Heart left ventricle (tissue), 16 donors: ENCODE results near the gene VWA5B1. TPM values are rescaled to one million over a fixed set of nuclear protein-coding genes. Genes with fewer than 3 reads are reported as not detected.

Source experiments
- ATAC-seq, 4 donors: fragments of 200-7000 bp; cut with Tn5 transposase; one replicate each; pipeline ENCODE4 v1.9.1; 2020 to 2022; ENCODE audit warnings: moderate library complexity in 4 of 4, mild to moderate bottlenecking in 3 of 4, moderate number of reproducible peaks in 1 of 4
- DNase-seq, 5 donors: peaks; one replicate each; pipeline ENCODE4 v3.0.0-alpha.2; 2020
- H3K27ac ChIP-seq, 12 donors: fragments of 200-600 bp; sonication (generic) in 4 of 12; one replicate each; pipeline versions ENCODE4 v1.5.0 to v1.8.0; 2016 to 2022; ENCODE audit warnings: mild to moderate bottlenecking in 2 of 12
- H3K27me3 ChIP-seq, 9 donors: fragments of 200-600 bp; sonication (generic) in 2 of 9; one replicate each; pipeline versions ENCODE4 v1.5.1 to v1.8.0; 2016 to 2022; ENCODE audit warnings: mild to moderate bottlenecking in 3 of 9
- H3K36me3 ChIP-seq, 9 donors: fragments of 200-600 bp; sonication (generic) in 2 of 9; one replicate each; pipeline versions ENCODE4 v1.5.0 to v1.8.0; 2018 to 2022; ENCODE audit warnings: mild to moderate bottlenecking in 2 of 9
- H3K4me1 ChIP-seq, 12 donors: fragments of 200-600 bp; sonication (generic) in 4 of 12; one replicate each; pipeline versions ENCODE4 v1.5.0 to v1.8.0; 2016 to 2022; ENCODE audit warnings: mild to moderate bottlenecking in 3 of 12
- H3K4me3 ChIP-seq, 12 donors: fragments of 200-600 bp; sonication (generic) in 4 of 12; one replicate each; pipeline versions ENCODE4 v1.5.0 to v1.8.0; 2017 to 2022; ENCODE audit warnings: mild to moderate bottlenecking in 9 of 12, moderate library complexity in 4 of 12
- H3K9me3 ChIP-seq, 12 donors: fragments of 200-600 bp; sonication (generic) in 4 of 12; one replicate each; pipeline versions ENCODE4 v1.5.0 to v1.8.0; 2016 to 2022; ENCODE audit warnings: mild to moderate bottlenecking in 1 of 12
- CTCF ChIP-seq, 12 donors: fragments of 200-600 bp; sonication (generic) in 4 of 12; IDR thresholded peaks; one replicate each; pipeline versions ENCODE4 v1.5.0 to v1.8.0; 2018 to 2022; ENCODE audit warnings: antibody characterized with exemption in 12 of 12, mild to moderate bottlenecking in 5 of 12
- POLR2A ChIP-seq, 2 donors: fragments of 450-650 bp; IDR thresholded peaks; one replicate each; pipeline ENCODE4 v1.6.1; 2017; ENCODE audit warnings: antibody characterized with exemption in 2 of 2, mild to moderate bottlenecking in 2 of 2, moderate library complexity in 2 of 2
- WGBS, 4 donors: extraction: QIAGEN DNeasy Blood & Tissue Kit in 2 of 4; methylation state at CpG; one replicate each; pipeline versions ENCODE4 v1.1.5 to v1.1.7; 2013 to 2018; 5-methylcytosine and 5-hydroxymethylcytosine counted together
- intact Hi-C, 10 donors: fragments of 100-400 bp; cut with DNase I; formaldehyde crosslinking; loops; one replicate each; pipeline versions ENCODE4 v1.11.1 to v1.14.2; 2022
- polyA plus RNA-seq, 2 donors: library from polyadenylated mRNA; stranded (reverse); fragments of 200-250 nt; gene quantifications; one replicate each; pipeline ENCODE4 v1.2.3, GENCODE V29; 2013
- total RNA-seq, 9 donors: library from RNA; depleted of rRNA in 2 of 9; stranded (reverse); fragments of >200 nt in 2 of 9; fragmentation: NEBNext Ultra II Directional in 3 of 9; extraction: Animal tissue kit (Norgen Biotek cat#: 25700) in 3 of 9; gene quantifications; one replicate each; pipeline versions ENCODE4 v1.1.0 to v1.2.4, GENCODE V29; 2016 to 2023
- donor health status: ischemic (EF 13 %, LVEDD 7.1; RV severe dilation, severe dysfunction).
- donor health status: healthy with polysubstance abuse.
- donor health status: DM: no; HTN: yes; CAD: no.
- donor health status: DM: no; HTN: no; CAD: no.
- donor health status: ischemic (EF 25% LVEDD 6.9; RV normal size, moderate dysfunction).
- donor health status: ischemic (EF 25% LVEDD 5.7; RV mildly dilated, moderate dysfunction).
- donor health status: healthy.
- donor health status: DM: yes; HTN: yes; CAD: no.
- donor health status: ischemic (EF 35%, LVEDD 5.7; RV mildly dilated, moderate dysfunction).
- donor health status: nonischemic (EF 11% LVEDD 7.7; RV severe dilation, severe dysfunction).
- donor health status: DM: yes; HTN: yes; CAD: no.
- donor health status: PGD.
- donor health status: ischemic (EF 29% LVEDD 5.4; RV normal size, mild dysfunction).
- donor health status: nonischemic (EF 23%, LVEDD 6.1; RV moderate dilation, normal function).

Gene VWA5B1
- total and polyA plus RNA-seq, 11 donors = 0.04 to 0.88 (median 0.12) TPM; not detected in 4

- intact Hi-C loops = no loop called here
- 0 to 11% (median 5%) methylated on average over 10 to 59 of the region's 59 CpGs for WGBS, 4 donors
- peaks cover 0 to 10% (median 0%) of the 10 kb centered on the region in 12 donors for H3K9me3 ChIP-seq
- ATAC-seq (peak in 3 of 4 donors; percentile 43 to 86 (median 52)), DNase-seq (peak in 3 of 5 donors; percentile 29 to 63 (median 40))
- no peaks in the 10 kb centered on the region for H3K36me3 ChIP-seq
- peak overlapping the region in 9 of 12 donors; percentile 10 to 41 (median 26) for H3K4me3 ChIP-seq
- no peak overlapping the region for H3K27ac ChIP-seq
- H3K4me1 ChIP-seq = peaks cover 0 to 11% (median 0%) of the 10 kb centered on the region in 12 donors
- TF ChIP-seq POLR2A (IDR thresholded peaks at IDR 0.05) = no peak
- TF ChIP-seq CTCF (IDR thresholded peaks at IDR 0.05) = no peak
- H3K27me3 ChIP-seq = peaks cover 0 to 22% (median 5%) of the 10 kb centered on the region in 9 donors
Observed at GRCh38 chr1:20343149-20343937, 52.7 kb downstream of the VWA5B1 start.

- Histone ChIP-seq H3K4me1 (peaks cover 0 to 11% (median 0%) of the 10 kb centered on the region in 12 donors), H3K36me3 (no peaks in the 10 kb centered on the region), H3K27me3 (peaks cover 0 to 22% (median 5%) of the 10 kb centered on the region in 9 donors), H3K4me3 (peak overlapping the region in 1 of 12 donors; percentile 41), H3K9me3 (peaks cover 0 to 10% (median 0%) of the 10 kb centered on the region in 12 donors), H3K27ac (no peak overlapping the region)
- DNase-seq (no peak), ATAC-seq (no peak)
- WGBS, 4 donors = 30 to 35% (median 31%) methylated on average over 10 of the region's 10 CpGs
- intact Hi-C loops = no loop called here
- no peak for TF ChIP-seq POLR2A (IDR thresholded peaks at IDR 0.05)
- TF ChIP-seq CTCF (IDR thresholded peaks at IDR 0.05) = no peak
Observed at GRCh38 chr1:20343938-20344302, 53.2 kb downstream of the VWA5B1 start.

GRCh38 chr1:20344738-20345137 is 54.1 kb downstream of the VWA5B1 start:
- no peak for DNase-seq

More at GRCh38 chr1:20344738-20345137, 54.1 kb downstream of the VWA5B1 start:
- intact Hi-C loops = no loop called here
- no peak overlapping the region for H3K27ac ChIP-seq
- TF ChIP-seq POLR2A (IDR thresholded peaks at IDR 0.05) (no peak), CTCF (IDR thresholded peaks at IDR 0.05) (no peak)
- ATAC-seq = no peak
- H3K9me3 ChIP-seq = peaks cover 0 to 10% (median 0%) of the 10 kb centered on the region in 12 donors
- H3K36me3 ChIP-seq = no peaks in the 10 kb centered on the region
- H3K4me1 ChIP-seq = peaks cover 0 to 11% (median 0%) of the 10 kb centered on the region in 12 donors
- WGBS, 4 donors = 65 to 69% (median 66%) methylated on average over 7 of the region's 7 CpGs
- H3K27me3 ChIP-seq = peaks cover 0 to 22% (median 5%) of the 10 kb centered on the region in 9 donors
- H3K4me3 ChIP-seq = no peak overlapping the region
